Measurements from ENCODE around the gene EFCC1.
"Not testable (repeated sequence)": the region's sequence is repeated elsewhere in the genome, so short reads cannot be mapped to it uniquely, and the experiment has no call there.

Gene EFCC1

DNA sequence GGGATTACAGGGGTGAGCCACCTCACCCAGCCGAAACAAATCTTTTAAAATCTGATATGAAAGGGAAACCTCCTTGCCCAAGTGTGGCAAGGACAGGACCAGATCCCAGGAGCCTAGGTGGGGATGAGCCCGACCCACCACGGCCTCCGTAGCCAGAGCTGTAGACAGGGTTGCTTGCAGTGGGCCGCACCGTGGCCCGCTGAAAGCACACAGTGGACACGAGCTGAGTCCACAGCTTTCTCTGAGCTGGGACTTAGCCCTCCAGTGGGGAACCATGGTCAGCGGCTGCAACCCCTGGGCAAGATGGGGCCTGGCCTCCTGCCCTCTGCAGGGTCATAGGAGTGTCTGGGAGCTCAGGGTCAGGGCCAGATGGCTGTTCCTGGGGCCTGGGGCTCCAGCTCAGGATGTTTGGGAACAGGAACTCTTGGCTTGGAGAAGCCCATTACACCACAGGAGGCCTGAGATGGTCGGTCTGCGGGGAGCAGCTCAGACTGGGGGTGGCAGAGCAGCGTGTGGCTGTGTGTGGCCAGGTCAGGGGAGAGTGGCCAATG, 84.1 kb downstream of the EFCC1 start:
- FAIRE-seq = no peak

DNA sequence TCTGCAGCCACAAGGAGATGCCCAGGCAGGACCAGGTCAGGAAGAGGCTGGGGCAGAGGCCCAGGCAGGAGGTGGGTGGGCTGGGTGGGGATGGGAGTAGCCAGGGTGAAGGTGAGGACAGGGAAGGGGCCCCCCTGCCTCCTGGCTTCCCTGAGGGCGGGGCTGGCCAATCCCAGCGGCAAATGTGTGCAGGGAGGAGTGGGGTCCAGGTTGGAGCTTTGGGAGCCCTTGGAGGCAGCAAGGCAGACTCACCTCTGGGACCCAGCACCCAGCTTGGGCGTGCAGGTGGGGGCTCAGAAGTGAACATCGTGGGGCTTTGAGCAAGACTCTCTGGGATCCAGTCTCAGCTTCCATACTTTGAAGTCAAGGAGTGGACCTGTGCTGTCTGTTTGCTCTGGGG, 84.7 kb downstream of the EFCC1 start:
- no peak for FAIRE-seq

DNA sequence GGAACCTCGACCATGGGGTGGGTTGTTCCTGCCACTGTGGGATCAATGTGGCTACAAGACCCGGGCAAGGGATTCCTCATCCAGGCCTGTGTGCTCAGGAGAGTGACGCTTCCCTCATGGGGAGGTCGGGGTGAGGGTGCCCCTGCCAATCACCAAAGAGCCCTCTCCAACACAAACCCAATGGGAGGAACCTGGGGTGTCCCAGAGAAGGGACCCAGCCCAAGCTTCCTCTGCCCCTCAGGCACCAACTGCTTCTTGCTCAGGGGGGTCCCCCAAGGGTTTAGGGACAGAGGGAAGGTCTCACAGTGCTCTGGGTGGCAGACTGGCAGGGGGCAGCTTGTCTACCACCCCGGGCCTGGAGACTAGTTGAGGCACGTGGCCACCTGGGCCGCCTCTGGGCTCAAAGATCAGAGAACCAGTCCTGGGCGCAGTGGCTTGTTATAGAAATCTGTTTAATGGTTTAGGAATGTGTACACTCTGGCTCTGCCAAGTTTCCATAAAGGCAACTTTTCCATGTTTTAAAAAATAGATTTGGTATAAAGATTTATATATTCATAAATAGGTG, 86.1 kb downstream of the EFCC1 start:
- FAIRE-seq = peak; percentile 63

DNA sequence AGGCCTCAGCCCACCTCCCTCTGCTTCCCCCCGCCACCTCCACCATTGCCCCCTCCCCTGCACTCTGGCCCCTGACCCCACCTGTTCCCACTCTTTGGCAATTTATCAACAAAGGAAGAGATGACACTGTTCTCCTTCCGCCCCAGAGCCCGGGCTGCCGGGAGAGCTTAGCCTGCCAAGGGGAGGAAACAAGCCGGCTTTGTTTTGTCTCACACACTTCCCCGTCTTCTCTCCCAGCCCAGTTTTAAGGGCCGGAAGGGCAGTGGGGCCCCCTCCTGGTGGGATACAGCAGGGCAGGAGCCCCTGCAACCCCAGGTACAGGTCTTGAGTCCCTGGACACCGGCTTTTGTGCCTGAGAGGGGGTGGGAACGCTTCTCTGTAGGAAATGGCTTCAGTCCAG, 86.8 kb downstream of the EFCC1 start:
- FAIRE-seq = peak; percentile 79

DNA sequence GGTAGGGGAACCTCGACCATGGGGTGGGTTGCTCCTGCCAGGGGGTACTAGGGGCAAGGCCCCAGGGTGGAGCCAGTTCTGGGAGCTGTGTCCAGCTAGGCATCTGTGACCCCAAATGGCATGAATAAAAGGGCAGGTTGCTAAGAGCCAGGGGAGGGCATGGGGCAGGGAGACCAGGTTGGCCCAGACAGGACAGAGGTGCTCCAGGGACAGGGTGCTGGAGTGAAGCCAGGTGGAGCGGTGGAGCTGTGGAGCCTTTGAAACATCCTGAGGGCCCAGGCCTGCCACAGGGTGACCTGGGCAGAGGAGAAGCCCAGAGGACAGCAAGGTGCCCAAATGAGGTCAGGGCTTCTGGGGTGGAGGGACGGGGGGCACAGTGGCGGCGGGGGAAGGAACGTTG, 87.2 kb downstream of the EFCC1 start:
- not testable (repeated sequence) for FAIRE-seq
